GM12878 (cell line): ENCODE measurements around the gene STARD13. TPM values are rescaled to one million over a fixed set of nuclear protein-coding genes. Genes with fewer than 3 reads are reported as not detected.

Source experiments
- ATAC-seq: fragments of 200-7000 bp; cut with Tn5 transposase; 3 replicates; pipeline ENCODE4 v1.9.1; 2020; ENCODE audit warnings: mild to moderate bottlenecking, moderate library complexity
- BruUV-seq: library from RNA; stranded (reverse); fragments of 400-500 nt; replicated peaks from 2 replicates; lab custom pipeline; 2021; lab: Mats Ljungman, UMichigan
- CTCF ChIA-PET: fragments of 300-600 bp; sonication (Branson Sonifier 250); formaldehyde crosslinking; extraction: SDS; loops from one replicate; lab custom pipeline; 2021; ENCODE audit warnings: inconsistent platforms; lab: Yijun Ruan, JAX
- POLR2A ChIA-PET: fragments of 350-600 bp; formaldehyde crosslinking; extraction: SDS; loops from one replicate; lab custom pipeline; 2021; ENCODE audit warnings: inconsistent platforms; lab: Charles Lee
- RAD21 ChIA-PET: fragments of 300-600 bp; sonication (Branson Sonifier 250); formaldehyde crosslinking; loops from one replicate; lab custom pipeline; 2023; ENCODE audit warnings: antibody characterized with exemption; ENCODE audit not compliant: unreplicated experiment; lab: Charles Lee
- SMC1A ChIA-PET: fragments of 300-600 bp; sonication (Branson Sonifier 250); formaldehyde crosslinking; loops from one replicate; lab custom pipeline; 2023; ENCODE audit not compliant: unreplicated experiment, uncharacterized antibody; lab: Charles Lee
- DNase-seq: peaks from one replicate; pipeline ENCODE4 v3.0.0-alpha.2; 2011; ENCODE audit warnings: low read depth, low spot score
- FAIRE-seq: peaks from 3 replicates; lab custom pipeline; 2011; peaks lifted over from hg19 to GRCh38; lab: Jason Lieb, UNC
- H2AFZ ChIP-seq: 2 replicates; pipeline ENCODE4 v1.6.0; 2011; ENCODE audit warnings: low read depth, low read length, control low read depth; ENCODE audit not compliant: control insufficient read depth
- H3K27ac ChIP-seq: 2 replicates; pipeline ENCODE4 v1.5.1; 2011; ENCODE audit warnings: control low read depth; ENCODE audit not compliant: control insufficient read depth, insufficient read depth
- H3K27me3 ChIP-seq, 2 experiments: replicated peaks in 1 of 2; 2 replicates each; pipeline versions ENCODE4 v1.6.0 to v1.6.1; 2011; ENCODE audit warnings: low read length in 1 of 2; ENCODE audit not compliant: control insufficient read depth in 2 of 2, insufficient read depth in 2 of 2
- H3K36me3 ChIP-seq, 2 experiments: 2 replicates each; pipeline ENCODE4 v1.5.1; 2011; ENCODE audit warnings: low read length in 1 of 2; ENCODE audit not compliant: control insufficient read depth in 2 of 2, insufficient read depth in 2 of 2
- H3K4me1 ChIP-seq: 2 replicates; pipeline ENCODE4 v1.6.1; 2011; ENCODE audit warnings: mild to moderate bottlenecking, low read length, moderate library complexity, mixed read lengths; ENCODE audit not compliant: control insufficient read depth, insufficient read depth
- H3K4me2 ChIP-seq: 2 replicates; pipeline ENCODE4 v1.6.0; 2011; ENCODE audit warnings: control low read depth; ENCODE audit not compliant: control insufficient read depth, insufficient read depth
- H3K4me3 ChIP-seq: fragments of 200-600 bp; sonication (generic); 2 replicates; pipeline ENCODE4 v1.5.1; 2016
- H3K79me2 ChIP-seq: 2 replicates; pipeline ENCODE4 v1.6.0; 2011; ENCODE audit warnings: low read length; ENCODE audit not compliant: control insufficient read depth, insufficient read depth
- H3K9ac ChIP-seq: 2 replicates; pipeline ENCODE4 v1.8.0; 2011; ENCODE audit warnings: low read length, control low read depth, mixed read lengths; ENCODE audit not compliant: control insufficient read depth, insufficient read depth
- H3K9me3 ChIP-seq: replicated peaks from 3 replicates; pipeline ENCODE4 v1.5.1; 2011; ENCODE audit warnings: mild to moderate bottlenecking, low read length; ENCODE audit not compliant: control insufficient read depth, insufficient read depth
- H4K20me1 ChIP-seq: 2 replicates; pipeline ENCODE4 v1.6.0; 2011; ENCODE audit not compliant: control insufficient read depth, insufficient read depth
- BACH1 ChIP-seq: fragments of 450-650 bp; IDR thresholded peaks from 2 replicates; pipeline ENCODE4 v1.6.1; 2017; ENCODE audit warnings: mild to moderate bottlenecking, borderline replicate concordance
- CBX3 ChIP-seq: fragments of 200-600 bp; sonication (generic); IDR thresholded peaks from 2 replicates; pipeline ENCODE4 v1.6.1; 2016; ENCODE audit warnings: low read depth, borderline replicate concordance
- KDM1A ChIP-seq: fragments of 200-600 bp; sonication (generic); IDR thresholded peaks from 2 replicates; pipeline ENCODE4 v1.6.1; 2016; ENCODE audit warnings: borderline replicate concordance
- MEF2B ChIP-seq: fragments of 450-650 bp; IDR thresholded peaks from 2 replicates; pipeline ENCODE4 v1.6.1; 2018; ENCODE audit warnings: mild to moderate bottlenecking, moderate library complexity; ENCODE audit not compliant: partially characterized antibody, poor library complexity, severe bottlenecking
- POLR2AphosphoS5 ChIP-seq: IDR thresholded peaks from 2 replicates; pipeline ENCODE4 v1.6.1; 2011; ENCODE audit warnings: mild to moderate bottlenecking, low read length, inconsistent platforms
- RBBP5 ChIP-seq: fragments of 200-600 bp; sonication (generic); conservative IDR thresholded peaks from 2 replicates; pipeline ENCODE4 v1.6.1; 2016
- SIX5 ChIP-seq: IDR thresholded peaks from 2 replicates; pipeline ENCODE4 v1.6.1; 2011; ENCODE audit warnings: mild to moderate bottlenecking, low read depth, low read length, moderate library complexity; ENCODE audit not compliant: severe bottlenecking
- SMARCA5 ChIP-seq: fragments of 450-650 bp; IDR thresholded peaks from 2 replicates; pipeline ENCODE4 v1.6.1; 2017; ENCODE audit warnings: mild to moderate bottlenecking
- SUZ12 ChIP-seq: fragments of 200-600 bp; sonication (generic); IDR thresholded peaks from one replicate; pipeline ENCODE4 v1.6.1; 2018; ENCODE audit warnings: antibody characterized with exemption, mild to moderate bottlenecking; ENCODE audit not compliant: unreplicated experiment
- TAF1 ChIP-seq: IDR thresholded peaks from 2 replicates; pipeline ENCODE4 v1.6.1; 2011; ENCODE audit warnings: mild to moderate bottlenecking, low read depth, low read length, borderline replicate concordance
- ZNF384 ChIP-seq: IDR thresholded peaks from 2 replicates; pipeline ENCODE4 v1.6.1; 2012; ENCODE audit warnings: low read depth, mild to moderate bottlenecking, low read length, improper control_type of control experiment, borderline replicate concordance
- ZNF622 ChIP-seq: fragments of 450-650 bp; IDR thresholded peaks from 2 replicates; pipeline ENCODE4 v1.6.1; 2017; ENCODE audit warnings: mild to moderate bottlenecking, inconsistent platforms
- WGBS: methylation state at CpG from one replicate; pipeline ENCODE4 v1.1.6; 2016; ENCODE audit warnings: low lambda C conversion rate; ENCODE audit not compliant: insufficient replicate concordance, insufficient coverage; ENCODE audit errors: missing lambda C conversion rate; 5-methylcytosine and 5-hydroxymethylcytosine counted together
- in situ Hi-C: fragments of 300-500 bp; cut with MboI; formaldehyde crosslinking; loops from 9 replicates; pipeline ENCODE4 v1.14.3; 2018; ENCODE audit warnings: mixed read lengths
- intact Hi-C: fragments of 100-400 bp; cut with micrococcal nuclease; formaldehyde crosslinking; loops from one replicate; pipeline ENCODE4 v1.14.2; 2022; ENCODE audit not compliant: unreplicated experiment
- polyA plus RNA-seq, 11 experiments: library from polyadenylated mRNA; depleted of rRNA in 4 of 11; unstranded in 6 of 11; stranded (reverse) in 5 of 11; fragments of >200 nt; fragmentation: Nextera tagmentation in 4 of 11; fragmentation: Illumina TruSeq in 1 of 11; extraction: Ambion mirVana in 4 of 11; extraction: Trizol in 1 of 11; gene quantifications; 1 replicate in 1 of 11; 2 replicates in 10 of 11; pipeline versions ENCODE4 v1.2.1 to v1.2.3, GENCODE V29; 2011 to 2016; ENCODE audit warnings: inconsistent platforms in 2 of 11, missing spikeins in 2 of 11, low read depth in 1 of 11
- total RNA-seq, 4 experiments: library from RNA; depleted of rRNA in 3 of 4; stranded (reverse); fragments of >200 nt in 3 of 4; fragmentation: Illumina TruSeq in 1 of 4; extraction: Trizol in 1 of 4; gene quantifications; 2 replicates each; pipeline versions ENCODE4 v1.2.1 to v1.2.3, GENCODE V29; 2013 to 2021
- TF ChIP-seq, protein P1 (sequence below): fragments of 450-650 bp; formaldehyde crosslinking; IDR thresholded peaks from 2 replicates; pipeline ENCODE4 v1.5.0; 2022; ENCODE audit warnings: mild to moderate bottlenecking, missing genetic modification characterization
- TF ChIP-seq, protein P2 (sequence below): fragments of 450-650 bp; IDR thresholded peaks from 2 replicates; pipeline ENCODE4 v1.6.1; 2017; ENCODE audit warnings: mild to moderate bottlenecking
- TF ChIP-seq, protein P3 (sequence below): fragments of 450-650 bp; IDR thresholded peaks from 2 replicates; pipeline ENCODE4 v1.6.1; 2014; ENCODE audit warnings: mild to moderate bottlenecking
- TF ChIP-seq, protein P4 (sequence below): IDR thresholded peaks from 2 replicates; pipeline ENCODE4 v1.6.1; 2012; ENCODE audit warnings: mild to moderate bottlenecking, low read depth, low read length

The STARD13 gene
- total and polyA plus RNA-seq, 10 of the 15 experiments (the other 5 are each of a cell fraction or from before 2014, with no cell fraction given) = 4.0 to 41.6 (median 10.1) TPM

DNA sequence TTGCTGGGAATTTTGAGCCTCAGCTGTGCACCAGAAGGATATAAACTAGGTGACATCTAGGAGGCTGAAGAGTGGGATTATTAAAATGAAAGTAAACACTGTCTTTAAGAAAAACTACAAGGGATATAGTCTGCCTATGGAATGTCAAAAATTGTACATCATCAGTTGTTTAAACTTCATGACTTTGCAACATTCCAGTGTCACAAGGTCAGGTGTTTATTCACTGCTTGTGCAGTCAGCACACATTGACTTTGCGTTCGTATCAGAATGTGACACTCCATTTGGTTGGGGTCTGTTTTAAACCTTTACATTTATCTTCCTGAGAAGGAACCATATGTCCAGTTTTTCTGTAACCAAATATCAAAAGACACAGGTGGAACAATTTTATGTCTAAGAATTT is 183.7 kb downstream of the STARD13 start:
- FAIRE-seq = no peak

More for the DNA sequence above, 183.7 kb downstream of the STARD13 start:
- TF ChIP-seq BACH1 (no peak), CBX3 (no peak), ZNF622 (no peak), ZNF384 (no peak), SMARCA5 (no peak), TAF1 (no peak), SIX5 (no peak), KDM1A (no peak), SUZ12 (no peak), RBBP5 (no peak), POLR2AphosphoS5 (no peak), MEF2B (no peak)
- TF ChIP-seq, protein P1, sequence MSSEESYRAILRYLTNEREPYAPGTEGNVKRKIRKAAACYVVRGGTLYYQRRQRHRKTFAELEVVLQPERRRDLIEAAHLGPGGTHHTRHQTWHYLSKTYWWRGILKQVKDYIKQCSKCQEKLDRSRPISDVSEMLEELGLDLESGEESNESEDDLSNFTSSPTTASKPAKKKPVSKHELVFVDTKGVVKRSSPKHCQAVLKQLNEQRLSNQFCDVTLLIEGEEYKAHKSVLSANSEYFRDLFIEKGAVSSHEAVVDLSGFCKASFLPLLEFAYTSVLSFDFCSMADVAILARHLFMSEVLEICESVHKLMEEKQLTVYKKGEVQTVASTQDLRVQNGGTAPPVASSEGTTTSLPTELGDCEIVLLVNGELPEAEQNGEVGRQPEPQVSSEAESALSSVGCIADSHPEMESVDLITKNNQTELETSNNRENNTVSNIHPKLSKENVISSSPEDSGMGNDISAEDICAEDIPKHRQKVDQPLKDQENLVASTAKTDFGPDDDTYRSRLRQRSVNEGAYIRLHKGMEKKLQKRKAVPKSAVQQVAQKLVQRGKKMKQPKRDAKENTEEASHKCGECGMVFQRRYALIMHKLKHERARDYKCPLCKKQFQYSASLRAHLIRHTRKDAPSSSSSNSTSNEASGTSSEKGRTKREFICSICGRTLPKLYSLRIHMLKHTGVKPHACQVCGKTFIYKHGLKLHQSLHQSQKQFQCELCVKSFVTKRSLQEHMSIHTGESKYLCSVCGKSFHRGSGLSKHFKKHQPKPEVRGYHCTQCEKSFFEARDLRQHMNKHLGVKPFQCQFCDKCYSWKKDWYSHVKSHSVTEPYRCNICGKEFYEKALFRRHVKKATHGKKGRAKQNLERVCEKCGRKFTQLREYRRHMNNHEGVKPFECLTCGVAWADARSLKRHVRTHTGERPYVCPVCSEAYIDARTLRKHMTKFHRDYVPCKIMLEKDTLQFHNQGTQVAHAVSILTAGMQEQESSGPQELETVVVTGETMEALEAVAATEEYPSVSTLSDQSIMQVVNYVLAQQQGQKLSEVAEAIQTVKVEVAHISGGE (CRISPR knock-in tag) = no peak
- TF ChIP-seq, protein P2, sequence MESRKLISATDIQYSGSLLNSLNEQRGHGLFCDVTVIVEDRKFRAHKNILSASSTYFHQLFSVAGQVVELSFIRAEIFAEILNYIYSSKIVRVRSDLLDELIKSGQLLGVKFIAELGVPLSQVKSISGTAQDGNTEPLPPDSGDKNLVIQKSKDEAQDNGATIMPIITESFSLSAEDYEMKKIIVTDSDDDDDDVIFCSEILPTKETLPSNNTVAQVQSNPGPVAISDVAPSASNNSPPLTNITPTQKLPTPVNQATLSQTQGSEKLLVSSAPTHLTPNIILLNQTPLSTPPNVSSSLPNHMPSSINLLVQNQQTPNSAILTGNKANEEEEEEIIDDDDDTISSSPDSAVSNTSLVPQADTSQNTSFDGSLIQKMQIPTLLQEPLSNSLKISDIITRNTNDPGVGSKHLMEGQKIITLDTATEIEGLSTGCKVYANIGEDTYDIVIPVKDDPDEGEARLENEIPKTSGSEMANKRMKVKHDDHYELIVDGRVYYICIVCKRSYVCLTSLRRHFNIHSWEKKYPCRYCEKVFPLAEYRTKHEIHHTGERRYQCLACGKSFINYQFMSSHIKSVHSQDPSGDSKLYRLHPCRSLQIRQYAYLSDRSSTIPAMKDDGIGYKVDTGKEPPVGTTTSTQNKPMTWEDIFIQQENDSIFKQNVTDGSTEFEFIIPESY = no peak
- TF ChIP-seq, protein P3, sequence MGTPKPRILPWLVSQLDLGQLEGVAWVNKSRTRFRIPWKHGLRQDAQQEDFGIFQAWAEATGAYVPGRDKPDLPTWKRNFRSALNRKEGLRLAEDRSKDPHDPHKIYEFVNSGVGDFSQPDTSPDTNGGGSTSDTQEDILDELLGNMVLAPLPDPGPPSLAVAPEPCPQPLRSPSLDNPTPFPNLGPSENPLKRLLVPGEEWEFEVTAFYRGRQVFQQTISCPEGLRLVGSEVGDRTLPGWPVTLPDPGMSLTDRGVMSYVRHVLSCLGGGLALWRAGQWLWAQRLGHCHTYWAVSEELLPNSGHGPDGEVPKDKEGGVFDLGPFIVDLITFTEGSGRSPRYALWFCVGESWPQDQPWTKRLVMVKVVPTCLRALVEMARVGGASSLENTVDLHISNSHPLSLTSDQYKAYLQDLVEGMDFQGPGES = no peak
- TF ChIP-seq, protein P4, sequence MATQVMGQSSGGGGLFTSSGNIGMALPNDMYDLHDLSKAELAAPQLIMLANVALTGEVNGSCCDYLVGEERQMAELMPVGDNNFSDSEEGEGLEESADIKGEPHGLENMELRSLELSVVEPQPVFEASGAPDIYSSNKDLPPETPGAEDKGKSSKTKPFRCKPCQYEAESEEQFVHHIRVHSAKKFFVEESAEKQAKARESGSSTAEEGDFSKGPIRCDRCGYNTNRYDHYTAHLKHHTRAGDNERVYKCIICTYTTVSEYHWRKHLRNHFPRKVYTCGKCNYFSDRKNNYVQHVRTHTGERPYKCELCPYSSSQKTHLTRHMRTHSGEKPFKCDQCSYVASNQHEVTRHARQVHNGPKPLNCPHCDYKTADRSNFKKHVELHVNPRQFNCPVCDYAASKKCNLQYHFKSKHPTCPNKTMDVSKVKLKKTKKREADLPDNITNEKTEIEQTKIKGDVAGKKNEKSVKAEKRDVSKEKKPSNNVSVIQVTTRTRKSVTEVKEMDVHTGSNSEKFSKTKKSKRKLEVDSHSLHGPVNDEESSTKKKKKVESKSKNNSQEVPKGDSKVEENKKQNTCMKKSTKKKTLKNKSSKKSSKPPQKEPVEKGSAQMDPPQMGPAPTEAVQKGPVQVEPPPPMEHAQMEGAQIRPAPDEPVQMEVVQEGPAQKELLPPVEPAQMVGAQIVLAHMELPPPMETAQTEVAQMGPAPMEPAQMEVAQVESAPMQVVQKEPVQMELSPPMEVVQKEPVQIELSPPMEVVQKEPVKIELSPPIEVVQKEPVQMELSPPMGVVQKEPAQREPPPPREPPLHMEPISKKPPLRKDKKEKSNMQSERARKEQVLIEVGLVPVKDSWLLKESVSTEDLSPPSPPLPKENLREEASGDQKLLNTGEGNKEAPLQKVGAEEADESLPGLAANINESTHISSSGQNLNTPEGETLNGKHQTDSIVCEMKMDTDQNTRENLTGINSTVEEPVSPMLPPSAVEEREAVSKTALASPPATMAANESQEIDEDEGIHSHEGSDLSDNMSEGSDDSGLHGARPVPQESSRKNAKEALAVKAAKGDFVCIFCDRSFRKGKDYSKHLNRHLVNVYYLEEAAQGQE = no peak
- Histone ChIP-seq H3K27me3 (no peaks in the 10 kb centered on the region), H3K27ac (no peak overlapping the region), H3K4me1 (peaks cover 13% of the 10 kb centered on the region), H3K4me2 (no peak overlapping the region), H3K9me3 (peaks cover 6% of the 10 kb centered on the region; the same call in 2 of the 3 replicates), H2AFZ (no peak overlapping the region), H4K20me1 (no peaks in the 10 kb centered on the region), H3K4me3 (no peak overlapping the region), H3K79me2 (no peaks in the 10 kb centered on the region), H3K9ac (no peak overlapping the region), H3K36me3 (peaks cover 0 to 9% of the 10 kb centered on the region in 2 experiments; a peak in 3 of 4 replicates)
- CTCF ChIA-PET = no interaction called here
- intact Hi-C loops = loop anchor here (10.0 kb wide), 1 partner anchor 267 kb away; no protein-coding TSS in a partner anchor
- WGBS = 84% methylated on average over 2 of the region's 2 CpGs
- BruUV-seq = no TSS peak
- in situ Hi-C loops = no loop called here
- DNase-seq (no peak), ATAC-seq (no peak)
- POLR2A ChIA-PET = no interaction called here
- SMC1A ChIA-PET = no interaction called here
- RAD21 ChIA-PET = no interaction called here
